ENCODE results near the gene NBPF20.
"Not testable (repeated sequence)": the region's sequence is repeated elsewhere in the genome, so short reads cannot be mapped to it uniquely, and the experiment has no call there.

- not testable (repeated sequence) for TF ChIP-seq POLR2A, CTCF (IDR thresholded peaks at IDR 0.05)
Observed at GRCh38 chr1:145445219-145445618, 19.8 kb upstream of the NBPF20 start.
